NOMO-1 (cell line): ENCODE data around the gene CNOT4.
"Not testable (repeated sequence)": the region's sequence is repeated elsewhere in the genome, so short reads cannot be mapped to it uniquely, and the experiment has no call there.

ENCODE experiments used
- DNase-seq, 2 experiments: peaks; one replicate each; lab custom pipeline; 2025; ENCODE audit not compliant: unreplicated experiment in 2 of 2; lab: John Stamatoyannopoulos, UW

The CNOT4 gene

DNA sequence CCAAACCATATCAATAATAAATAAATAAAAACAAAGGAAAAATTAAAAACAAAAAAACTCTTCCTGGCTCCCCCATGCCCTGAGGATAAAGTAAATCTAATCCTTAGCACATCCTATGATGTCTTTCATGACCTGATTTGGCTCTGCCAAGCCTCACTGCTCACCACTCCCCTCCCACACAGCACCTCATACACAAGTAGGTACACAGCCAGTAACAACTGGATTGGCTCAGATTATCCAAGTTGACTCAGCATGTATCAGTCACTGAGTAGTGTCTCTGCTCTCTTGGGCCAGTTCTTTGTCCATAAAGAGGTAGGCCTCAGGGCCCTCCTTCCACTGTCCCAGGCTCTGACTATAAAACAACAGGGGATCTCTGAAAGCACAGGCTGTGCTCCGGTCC, 176.7 kb downstream of the CNOT4 start:
- DNase-seq, result no peak

GRCh38 chr7:135330088-135330487, 179.8 kb downstream of the CNOT4 start:
- no peak for DNase-seq

DNA sequence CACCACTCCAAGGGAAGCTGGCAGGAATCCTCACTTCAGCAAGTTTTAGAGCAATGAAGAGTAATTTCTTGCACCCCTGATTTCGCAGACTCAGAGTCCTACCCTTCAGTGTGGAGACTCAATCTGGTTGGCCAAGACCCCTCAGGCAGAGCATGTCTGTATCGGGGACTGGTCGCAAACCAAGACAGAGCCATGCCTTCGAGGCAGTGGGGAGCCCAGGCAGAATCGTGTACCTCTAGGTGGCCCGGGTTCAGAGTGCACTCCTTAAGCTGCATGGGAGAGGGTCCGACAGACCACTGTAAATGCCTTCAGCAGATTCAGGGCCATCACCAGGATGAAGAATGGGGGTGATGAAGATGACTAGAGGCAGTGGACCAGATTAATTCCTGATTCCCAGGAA, 181.4 kb downstream of the CNOT4 start:
- no peak for DNase-seq

GRCh38 chr7:135328053-135328452, 181.8 kb downstream of the CNOT4 start:
- DNase-seq, result no peak

- no peak for DNase-seq
Measured at GRCh38 chr7:135327458-135327857, 182.4 kb downstream of the CNOT4 start.

DNA sequence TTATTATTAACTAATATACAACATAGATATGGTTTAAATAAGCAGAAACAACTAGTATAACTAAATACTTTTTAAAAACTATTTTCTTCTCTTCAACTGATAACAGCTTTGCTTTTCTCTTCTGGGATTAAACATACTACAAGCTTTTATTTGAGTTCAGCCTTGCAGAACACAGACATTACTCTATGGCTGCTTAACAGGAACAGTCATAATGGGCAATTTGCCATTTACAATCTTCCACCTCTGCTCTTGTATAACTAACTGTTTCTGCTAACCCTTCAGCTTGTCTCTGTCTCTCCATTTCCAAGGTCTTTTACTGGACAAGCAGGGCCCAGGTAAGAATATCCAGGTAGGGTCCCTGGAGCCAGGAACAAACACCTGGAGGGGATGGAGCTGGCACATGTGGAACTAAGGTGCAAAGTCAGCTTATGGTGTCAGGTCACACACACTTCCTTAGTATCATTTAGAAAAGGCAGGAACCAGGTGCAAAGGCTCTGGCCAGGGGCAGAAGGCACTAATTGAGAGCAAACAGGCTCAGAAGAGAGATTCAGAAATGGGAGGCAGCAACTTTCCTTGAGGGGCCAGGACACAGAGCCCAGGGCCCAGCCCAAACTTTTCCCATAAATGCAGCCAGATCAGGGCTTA, 183.1 kb downstream of the CNOT4 start:
- no peak for DNase-seq

DNA sequence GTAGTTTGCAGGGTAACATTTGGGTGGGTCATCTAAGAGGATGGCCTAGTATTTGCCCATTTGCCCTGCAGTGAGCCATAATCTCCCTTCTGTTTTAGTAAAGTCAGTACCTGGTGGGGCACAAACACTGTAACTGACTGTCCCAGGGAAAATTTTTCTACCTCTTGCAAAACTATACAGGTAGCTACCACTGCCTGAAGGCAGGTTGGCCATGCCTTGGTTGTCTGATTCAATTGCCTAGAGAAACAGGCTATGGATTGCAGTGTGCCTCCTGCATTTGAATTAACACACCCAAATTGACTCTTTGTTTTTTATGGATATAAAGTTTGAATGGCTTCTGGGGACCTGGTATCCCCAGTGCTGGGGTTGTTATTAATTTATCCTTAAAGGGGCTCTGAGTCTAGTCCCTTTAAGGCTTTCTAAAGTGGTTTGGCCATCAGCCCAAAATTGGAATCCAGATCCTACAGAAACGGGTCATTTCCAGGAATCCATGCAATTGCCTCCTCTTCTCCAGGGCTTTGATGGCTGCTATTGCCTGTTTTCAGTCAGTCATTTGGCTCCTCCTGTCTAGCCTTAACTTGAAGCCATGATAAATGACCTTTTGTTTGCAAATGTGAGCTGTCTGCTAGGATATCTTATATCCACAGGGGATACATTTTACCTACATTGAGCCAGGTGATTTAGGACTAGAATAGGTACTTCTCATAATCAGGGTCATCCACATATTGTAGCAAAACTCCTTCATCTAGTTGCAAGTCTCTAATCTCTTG, 187.1 kb downstream of the CNOT4 start:
- DNase-seq, result no peak

DNA sequence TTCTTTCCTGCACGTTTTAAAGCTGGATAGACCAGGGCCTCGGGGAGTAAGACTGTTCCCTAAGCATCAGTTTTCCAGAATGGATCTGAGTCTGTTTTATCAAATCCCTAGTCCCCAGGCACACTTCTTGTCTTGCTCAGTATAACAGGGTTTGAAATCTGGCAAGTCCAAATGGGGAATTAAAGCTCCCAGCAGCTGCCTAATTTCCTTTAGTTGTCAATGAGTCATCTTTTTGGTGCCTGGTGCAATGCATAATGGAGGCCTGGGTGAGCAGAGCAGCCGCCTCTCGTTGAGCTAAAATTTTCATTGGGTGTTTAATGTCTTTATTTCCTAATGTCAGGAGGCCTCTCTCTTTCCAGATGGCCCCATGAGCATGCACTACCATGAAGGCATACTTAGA, 188.3 kb downstream of the CNOT4 start:
- peak; percentile 12 to 21 for DNase-seq

DNA sequence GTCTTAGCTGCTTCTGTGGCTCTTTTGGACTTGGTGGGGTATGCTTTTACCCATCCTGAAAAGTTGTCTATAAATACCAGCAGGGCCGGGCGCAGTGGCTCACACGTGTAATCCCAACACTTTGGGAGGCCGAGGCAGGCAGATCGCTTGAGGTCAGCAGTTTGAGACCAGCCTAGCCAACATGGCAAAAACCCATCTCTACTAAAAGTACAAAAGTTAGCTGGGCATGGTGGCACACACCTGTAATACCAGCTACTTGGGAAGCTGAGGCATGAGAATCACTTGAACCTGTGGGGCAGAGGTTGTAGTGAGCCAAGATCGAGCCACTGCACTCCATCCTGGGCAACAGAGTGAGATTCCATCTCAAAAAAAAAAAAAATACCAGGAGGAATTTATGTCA, 188.9 kb downstream of the CNOT4 start:
- DNase-seq, result not testable (repeated sequence)

- no peak for DNase-seq
Measured at GRCh38 chr7:135320268-135320667, 189.6 kb downstream of the CNOT4 start.

DNA sequence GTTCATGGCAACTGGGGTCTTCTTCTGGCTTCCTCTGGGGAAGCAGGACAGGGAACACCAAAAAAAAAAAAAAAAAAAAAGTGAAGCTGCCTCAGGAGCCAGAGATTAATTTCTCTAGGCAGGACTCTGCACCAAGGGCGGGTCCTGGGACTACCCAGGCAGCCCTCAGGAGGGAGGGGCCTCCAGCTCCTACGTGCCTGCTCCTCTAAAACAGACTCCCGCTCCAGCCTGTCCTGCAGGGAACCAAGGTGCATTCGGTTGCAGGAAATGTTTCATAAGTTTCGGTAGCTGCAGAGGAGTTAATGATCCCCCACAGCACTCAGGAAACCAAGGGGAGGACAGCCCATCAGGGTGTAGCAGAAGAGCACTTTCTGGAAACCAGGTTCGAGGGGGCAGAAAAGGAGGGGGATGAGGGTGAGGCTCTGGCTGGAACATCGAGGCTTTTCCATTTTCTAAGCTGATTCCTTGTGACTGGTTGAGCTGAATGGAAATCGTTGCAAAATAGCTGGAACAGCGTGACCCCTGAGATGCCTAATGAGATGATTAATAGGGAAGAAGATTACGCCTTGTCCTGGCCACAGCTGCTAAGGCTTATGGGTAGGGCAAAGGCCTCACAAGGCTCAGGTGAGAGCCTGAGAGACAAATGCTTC, 192.1 kb downstream of the CNOT4 start:
- no peak for DNase-seq

- DNase-seq, result no peak
Measured at GRCh38 chr7:135316648-135317313, 193.1 kb downstream of the CNOT4 start.

- no peak for DNase-seq
Measured at GRCh38 chr7:135313971-135314370, 195.9 kb downstream of the CNOT4 start.
